Osteoblast (primary cell): ENCODE results near the gene MUC6. TPM values are rescaled to one million over a fixed set of nuclear protein-coding genes. Genes with fewer than 3 reads are reported as not detected.
"Not testable (repeated sequence)": the region's sequence is repeated elsewhere in the genome, so short reads cannot be mapped to it uniquely, and the experiment has no call there.

Source experiments
- DNase-seq: peaks from one replicate; pipeline ENCODE4 v3.0.0; 2011; ENCODE audit warnings: low spot score, mixed read lengths; ENCODE audit not compliant: insufficient read length; ENCODE audit errors: missing footprints
- H2AFZ ChIP-seq: 2 replicates; pipeline ENCODE4 v1.6.0; 2011; ENCODE audit warnings: mild to moderate bottlenecking, low read length
- H3K27ac ChIP-seq: 2 replicates; pipeline ENCODE4 v1.5.1; 2011; ENCODE audit warnings: mild to moderate bottlenecking, low read depth, low read length, moderate library complexity
- H3K27me3 ChIP-seq: 2 replicates; pipeline ENCODE4 v1.6.0; 2012; ENCODE audit warnings: mild to moderate bottlenecking, control low read depth, inconsistent platforms, low read length, moderate library complexity; ENCODE audit not compliant: insufficient read depth
- H3K36me3 ChIP-seq: 2 replicates; pipeline ENCODE4 v1.5.1; 2011; ENCODE audit warnings: mild to moderate bottlenecking, low read length, control low read depth, moderate library complexity; ENCODE audit not compliant: insufficient read depth
- H3K4me1 ChIP-seq: 2 replicates; pipeline ENCODE4 v1.5.1; 2011; ENCODE audit warnings: mild to moderate bottlenecking, low read length, control low read depth, moderate library complexity; ENCODE audit not compliant: insufficient read depth
- H3K4me2 ChIP-seq: 2 replicates; pipeline ENCODE4 v1.6.0; 2011; ENCODE audit warnings: mild to moderate bottlenecking, low read length; ENCODE audit not compliant: insufficient read depth
- H3K4me3 ChIP-seq: fragments of 200-600 bp; sonication (generic); 3 replicates; pipeline ENCODE4 v1.5.1; 2012; ENCODE audit warnings: mild to moderate bottlenecking, low read length, inconsistent platforms; ENCODE audit not compliant: insufficient read depth
- H3K79me2 ChIP-seq: 2 replicates; pipeline ENCODE4 v1.6.0; 2012; ENCODE audit warnings: mild to moderate bottlenecking, low read length, control low read depth, inconsistent platforms; ENCODE audit not compliant: insufficient read depth
- H3K9me3 ChIP-seq: 2 replicates; pipeline ENCODE4 v1.5.1; 2011; ENCODE audit warnings: low read depth, low read length, control low read depth
- H4K20me1 ChIP-seq: 2 replicates; pipeline ENCODE4 v1.6.0; 2012; ENCODE audit warnings: mild to moderate bottlenecking, low read length, control low read depth; ENCODE audit not compliant: insufficient read depth
- CTCF ChIP-seq: IDR thresholded peaks from 2 replicates; pipeline ENCODE4 v1.5.1; 2011; ENCODE audit warnings: mild to moderate bottlenecking, low read depth, low read length, moderate library complexity; ENCODE audit errors: extremely low read depth
- total RNA-seq: library from RNA; depleted of rRNA; stranded (reverse); fragments of >200 nt; gene quantifications from 2 replicates; pipeline ENCODE4 v1.2.3, GENCODE V29; 2012

The MUC6 gene
- total RNA-seq, 1 donor: not detected

GRCh38 chr11:1019321-1019910, 17.1 kb downstream of the MUC6 start:
- peaks cover 23% of the 10 kb centered on the region for H4K20me1 ChIP-seq
- no peak overlapping the region for H3K27ac ChIP-seq
- H3K36me3 ChIP-seq: no peaks in the 10 kb centered on the region
- no peaks in the 10 kb centered on the region for H3K9me3 ChIP-seq
- no peaks in the 10 kb centered on the region for H3K27me3 ChIP-seq
- DNase-seq: no peak
- no peak overlapping the region for H2AFZ ChIP-seq
- no peak for TF ChIP-seq CTCF
- no peak overlapping the region for H3K4me2 ChIP-seq
- no peaks in the 10 kb centered on the region for H3K4me1 ChIP-seq
- no peak overlapping the region for H3K4me3 ChIP-seq
- peaks cover 15% of the 10 kb centered on the region for H3K79me2 ChIP-seq

- Histone ChIP-seq H3K4me3 (no peak overlapping the region), H3K27me3 (no peaks in the 10 kb centered on the region), H3K36me3 (no peaks in the 10 kb centered on the region), H3K4me2 (no peak overlapping the region), H4K20me1 (peaks cover 23% of the 10 kb centered on the region), H3K9me3 (no peaks in the 10 kb centered on the region), H2AFZ (no peak overlapping the region), H3K4me1 (no peaks in the 10 kb centered on the region), H3K27ac (no peak overlapping the region), H3K79me2 (peaks cover 15% of the 10 kb centered on the region)
- no peak for DNase-seq
- TF ChIP-seq CTCF: no peak
Measured at GRCh38 chr11:1018091-1018490, 18.4 kb downstream of the MUC6 start.

GRCh38 chr11:1017269-1018005, 19.1 kb downstream of the MUC6 start:
- Histone ChIP-seq H3K9me3 (no peaks in the 10 kb centered on the region), H2AFZ (no peak overlapping the region), H3K4me1 (no peaks in the 10 kb centered on the region), H4K20me1 (peaks cover 23% of the 10 kb centered on the region), H3K79me2 (peaks cover 15% of the 10 kb centered on the region), H3K4me2 (no peak overlapping the region), H3K4me3 (no peak overlapping the region), H3K27me3 (no peaks in the 10 kb centered on the region), H3K36me3 (no peaks in the 10 kb centered on the region), H3K27ac (no peak overlapping the region)
- no peak for DNase-seq
- TF ChIP-seq CTCF: no peak

- Histone ChIP-seq H3K79me2 (peaks cover 15% of the 10 kb centered on the region), H4K20me1 (peaks cover 23% of the 10 kb centered on the region)
- H3K9me3 ChIP-seq, H3K4me1 ChIP-seq, H3K4me2 ChIP-seq, H3K36me3 ChIP-seq, H2AFZ ChIP-seq, H3K27me3 ChIP-seq, H3K4me3 ChIP-seq, H3K27ac ChIP-seq, DNase-seq: not testable (repeated sequence)
Measured at GRCh38 chr11:1016610-1017126, 19.9 kb downstream of the MUC6 start.
